Measurements from ENCODE around the gene XIST. TPM values are rescaled to one million over a fixed set of nuclear protein-coding genes. Genes with fewer than 3 reads are reported as not detected.
A peak's percentile ranks its signal among the peaks of the same experiment; 100 is the strongest.

Gene XIST
- total and polyA plus RNA-seq, 7 donors: 0.04 to 79.2 (median 57.7) TPM

GRCh38 chrX:73840120-73840924 is 12.2 kb downstream of the XIST start:
- TF ChIP-seq CTCF (IDR thresholded peaks at IDR 0.05): no peak
- Histone ChIP-seq H3K4me1 (peaks cover 51% of the 10 kb centered on the region), H3K4me3 (peak overlapping the region; percentile 13), H3K27me3 (ENCODE audit: insufficient read depth in 3 of 3, low read length in 2 of 3) (no peaks in the 10 kb centered on the region), H3K27ac (no peak overlapping the region), H3K9me3 (no peaks in the 10 kb centered on the region), H3K36me3 (ENCODE audit: insufficient read depth in 1 of 2, low read depth in 1 of 2) (no peaks in the 10 kb centered on the region)
- DNase-seq (no peak), ATAC-seq (no peak)
- intact Hi-C loops (cut with DNase I): no loop called here
- 59 to 65% (median 64%) methylated on average over 6 of the region's 6 CpGs for WGBS, 3 donors

- Histone ChIP-seq H3K27ac (no peak overlapping the region), H3K9me3 (no peaks in the 10 kb centered on the region), H3K27me3 (ENCODE audit: insufficient read depth in 3 of 3, low read length in 2 of 3) (no peaks in the 10 kb centered on the region), H3K4me3 (peak overlapping the region; percentile 35), H3K4me1 (peaks cover 40% of the 10 kb centered on the region), H3K36me3 (ENCODE audit: insufficient read depth in 1 of 2, low read depth in 1 of 2) (no peaks in the 10 kb centered on the region)
- TF ChIP-seq CTCF (IDR thresholded peaks at IDR 0.05): no peak
- 27 to 38% (median 35%) methylated on average over 1 of the region's 1 CpG for WGBS, 3 donors
- intact Hi-C loops (cut with DNase I): no loop called here
- ATAC-seq (no peak), DNase-seq (no peak)
Measured at GRCh38 chrX:73839152-73839551, 13.4 kb downstream of the XIST start.

GRCh38 chrX:73838123-73838522 is 14.4 kb downstream of the XIST start:
- Histone ChIP-seq H3K27me3 (ENCODE audit: insufficient read depth in 3 of 3, low read length in 2 of 3) (no peaks in the 10 kb centered on the region), H3K4me3 (peak overlapping the region; percentile 40), H3K9me3 (no peaks in the 10 kb centered on the region), H3K4me1 (peaks cover 36% of the 10 kb centered on the region), H3K27ac (no peak overlapping the region), H3K36me3 (ENCODE audit: insufficient read depth in 1 of 2, low read depth in 1 of 2) (no peaks in the 10 kb centered on the region)
- no peak for TF ChIP-seq CTCF (IDR thresholded peaks at IDR 0.05)
- ATAC-seq (peak; percentile 71 to 90 (median 82)), DNase-seq (no peak)
- intact Hi-C loops (cut with DNase I): no loop called here
- 51 to 80% (median 70%) methylated on average over 3 of the region's 3 CpGs for WGBS, 3 donors

- TF ChIP-seq CTCF (IDR thresholded peaks at IDR 0.05): no peak
- Histone ChIP-seq H3K36me3 (ENCODE audit: insufficient read depth in 1 of 2, low read depth in 1 of 2) (no peaks in the 10 kb centered on the region), H3K27ac (no peak overlapping the region), H3K27me3 (ENCODE audit: insufficient read depth in 3 of 3, low read length in 2 of 3) (no peaks in the 10 kb centered on the region), H3K4me3 (no peak overlapping the region), H3K9me3 (no peaks in the 10 kb centered on the region), H3K4me1 (peaks cover 28% of the 10 kb centered on the region)
- intact Hi-C loops (cut with DNase I): no loop called here
- no peak for DNase-seq
- no peak for ATAC-seq
- WGBS, 3 donors: 64 to 88% (median 65%) methylated on average over 1 of the region's 1 CpG
Measured at GRCh38 chrX:73836956-73837477, 15.5 kb downstream of the XIST start.
